B cell (primary cell): ENCODE data around the gene GOLIM4. TPM values are rescaled to one million over a fixed set of nuclear protein-coding genes. Genes with fewer than 3 reads are reported as not detected.

ENCODE experiments used
- ATAC-seq: fragments of 200-7000 bp; cut with Tn5 transposase; one replicate; pipeline ENCODE4 v1.10.0; 2021; ENCODE audit warnings: low read depth, mild to moderate bottlenecking, moderate number of reproducible peaks, moderate library complexity
- CTCF ChIA-PET: fragments of 350-600 bp; sonication (Branson Sonifier 250); formaldehyde crosslinking; loops from one replicate; lab custom pipeline; 2021; ENCODE audit warnings: antibody characterized with exemption, inconsistent platforms; lab: Charles Lee
- POLR2A ChIA-PET: fragments of 350-600 bp; sonication (Branson Sonifier 250); formaldehyde crosslinking; loops from one replicate; lab custom pipeline; 2021; ENCODE audit warnings: antibody characterized with exemption; lab: Charles Lee
- DNase-seq: peaks from one replicate; pipeline ENCODE4 v3.0.0; 2013
- H2AFZ ChIP-seq: 2 replicates; pipeline ENCODE4 v1.6.1; 2012; ENCODE audit warnings: mild to moderate bottlenecking, low read depth, low read length; ENCODE audit not compliant: insufficient read depth, poor library complexity, severe bottlenecking
- H3K27ac ChIP-seq, 2 donors: 1 replicate in 1 of 2; 2 replicates in 1 of 2; pipeline ENCODE4 v1.5.1; 2012 to 2013; ENCODE audit warnings: low read length in 2 of 2, mild to moderate bottlenecking in 2 of 2, moderate library complexity in 1 of 2
- H3K27me3 ChIP-seq, 4 experiments: fragments of 200-600 bp in 1 of 4; sonication (generic) in 1 of 4; replicated peaks in 1 of 4; 1 replicate in 2 of 4; 2 replicates in 2 of 4; pipeline versions ENCODE4 v1.6.1 to v1.7.0; 2013 to 2016; ENCODE audit warnings: low read length in 3 of 4, mild to moderate bottlenecking in 2 of 4, mixed read lengths in 1 of 4, moderate library complexity in 1 of 4; ENCODE audit not compliant: insufficient read depth in 4 of 4, control insufficient read depth in 3 of 4; ENCODE audit errors: control extremely low read depth in 1 of 4
- H3K36me3 ChIP-seq, 2 experiments: replicated peaks in 1 of 2; 1 replicate in 1 of 2; 2 replicates in 1 of 2; pipeline versions ENCODE4 v1.6.1 to v1.7.1; 2013; ENCODE audit warnings: low read length in 1 of 2; ENCODE audit not compliant: insufficient read depth in 2 of 2, control insufficient read depth in 1 of 2; ENCODE audit errors: control extremely low read depth in 1 of 2, extremely low read depth in 1 of 2
- H3K4me1 ChIP-seq, 2 donors: fragments of 200-600 bp in 1 of 2; sonication (generic) in 1 of 2; 1 replicate in 1 of 2; 2 replicates in 1 of 2; pipeline versions ENCODE4 v1.5.1 to v1.6.1; 2013 to 2017; ENCODE audit warnings: low read length in 2 of 2; ENCODE audit not compliant: control insufficient read depth in 2 of 2, insufficient read depth in 2 of 2
- H3K4me2 ChIP-seq: replicated peaks from 2 replicates; pipeline ENCODE3; 2012; ENCODE audit warnings: mild to moderate bottlenecking, low read depth, low read length; ENCODE audit not compliant: poor library complexity, severe bottlenecking
- H3K4me3 ChIP-seq, 5 experiments: fragments of 200-600 bp in 1 of 5; sonication (generic) in 1 of 5; 1 replicate in 3 of 5; 2 replicates in 2 of 5; pipeline versions ENCODE4 v1.5.1 to v1.7.0; 2011 to 2016; ENCODE audit warnings: low read length in 4 of 5, mild to moderate bottlenecking in 4 of 5, low read depth in 2 of 5, control low read depth in 1 of 5, moderate library complexity in 1 of 5; ENCODE audit not compliant: insufficient read depth in 1 of 5; ENCODE audit errors: control extremely low read depth in 1 of 5, extremely low read depth in 1 of 5
- H3K79me2 ChIP-seq: fragments of 200-600 bp; sonication (generic); one replicate; pipeline ENCODE4 v1.6.0; 2016; ENCODE audit warnings: low read length; ENCODE audit not compliant: control insufficient read depth, insufficient read depth
- H3K9ac ChIP-seq: fragments of 200-600 bp; sonication (generic); 2 replicates; pipeline ENCODE4 v1.6.1; 2017; ENCODE audit warnings: mild to moderate bottlenecking, low read length, moderate library complexity
- H3K9me3 ChIP-seq, 3 donors: one replicate each; pipeline versions ENCODE4 v1.6.1 to v1.7.1; 2013; ENCODE audit warnings: low read length in 2 of 3; ENCODE audit not compliant: control insufficient read depth in 2 of 3, insufficient read depth in 1 of 3; ENCODE audit errors: control extremely low read depth in 1 of 3
- H4K20me1 ChIP-seq: 2 replicates; pipeline ENCODE4 v1.6.0; 2012; ENCODE audit warnings: mild to moderate bottlenecking, low read length; ENCODE audit not compliant: insufficient read depth, control insufficient read depth, poor library complexity, severe bottlenecking
- H3K27ac Mint-ChIP-seq: one replicate; pipeline ENCODE4 v1.8.0; 2021; ENCODE audit warnings: mixed read lengths
- H3K27me3 Mint-ChIP-seq: one replicate; pipeline ENCODE4 v1.8.0; 2021; ENCODE audit warnings: mixed read lengths
- H3K4me1 Mint-ChIP-seq: one replicate; pipeline ENCODE4 v1.8.0; 2021; ENCODE audit warnings: mixed read lengths
- H3K4me3 Mint-ChIP-seq: one replicate; pipeline ENCODE4 v1.8.0; 2021; ENCODE audit warnings: mixed read lengths
- H3K9me3 Mint-ChIP-seq: one replicate; pipeline ENCODE4 v1.8.0; 2022; ENCODE audit warnings: mixed read lengths; ENCODE audit not compliant: insufficient read depth
- EZH2 ChIP-seq: IDR thresholded peaks from 2 replicates; pipeline ENCODE4 v1.6.1; 2012; ENCODE audit warnings: borderline replicate concordance, low read depth, mild to moderate bottlenecking, moderate library complexity, low read length; ENCODE audit not compliant: insufficient read depth, poor library complexity, severe bottlenecking
- WGBS: methylation state at CpG from one replicate; pipeline ENCODE4 v1.1.5; 2013; ENCODE audit warnings: missing lambda C conversion rate; ENCODE audit not compliant: insufficient coverage; 5-methylcytosine and 5-hydroxymethylcytosine counted together
- intact Hi-C: fragments of 100-400 bp; cut with micrococcal nuclease; formaldehyde crosslinking; loops from one replicate; pipeline ENCODE4 v1.10.0; 2022
- polyA plus RNA-seq: library from polyadenylated mRNA; depleted of rRNA; stranded (reverse); fragments of >200 nt; gene quantifications from 2 replicates; pipeline ENCODE4 v1.2.3, GENCODE V29; 2012
- total RNA-seq, 2 donors: library from RNA; stranded (reverse); fragments of 120-200 nt in 1 of 2; gene quantifications; 1 replicate in 1 of 2; 2 replicates in 1 of 2; pipeline versions ENCODE4 v1.2.3 to v1.2.4, GENCODE V29; 2013 to 2022
- TF ChIP-seq, protein P1 (sequence below): fragments of 200-600 bp; IDR thresholded peaks from one replicate; pipeline ENCODE4 v1.8.0; 2022; ENCODE audit warnings: antibody characterized with exemption, mild to moderate bottlenecking

Gene GOLIM4
- total and polyA plus RNA-seq, 2 donors (not counting 1 experiment from before 2014, with no cell fraction given) = 2.5 to 9.3 TPM

- CTCF ChIA-PET = interaction anchor here (0.9 to 1.1 kb wide), 2 partner anchors 9 to 85 kb away, joined by 3 read pairs; no protein-coding TSS in a partner anchor
- Histone ChIP-seq H2AFZ (no peak overlapping the region), H3K27ac (no peak overlapping the region), H3K4me1 (no peaks in the 10 kb centered on the region), H3K9ac (no peak overlapping the region), H4K20me1 (no peaks in the 10 kb centered on the region), H3K4me2 (no peak overlapping the region), H3K9me3 (no peaks in the 10 kb centered on the region), H3K4me3 (no peak overlapping the region), H3K36me3 (no peaks in the 10 kb centered on the region), H3K79me2 (peaks cover 31% of the 10 kb centered on the region), H3K27me3 (no peaks in the 10 kb centered on the region)
- H3K4me3 Mint-ChIP-seq = no peak overlapping the region
- 100% methylated on average over 1 of the region's 2 CpGs for WGBS
- H3K9me3 Mint-ChIP-seq = no peaks in the 10 kb centered on the region
- H3K27ac Mint-ChIP-seq = no peak overlapping the region
- H3K4me1 Mint-ChIP-seq = no peaks in the 10 kb centered on the region
- ATAC-seq = no peak
- no peaks in the 10 kb centered on the region for H3K27me3 Mint-ChIP-seq
- intact Hi-C loops = no loop called here
- no peak for DNase-seq
- TF ChIP-seq EZH2 = no peak
- TF ChIP-seq, protein P1, sequence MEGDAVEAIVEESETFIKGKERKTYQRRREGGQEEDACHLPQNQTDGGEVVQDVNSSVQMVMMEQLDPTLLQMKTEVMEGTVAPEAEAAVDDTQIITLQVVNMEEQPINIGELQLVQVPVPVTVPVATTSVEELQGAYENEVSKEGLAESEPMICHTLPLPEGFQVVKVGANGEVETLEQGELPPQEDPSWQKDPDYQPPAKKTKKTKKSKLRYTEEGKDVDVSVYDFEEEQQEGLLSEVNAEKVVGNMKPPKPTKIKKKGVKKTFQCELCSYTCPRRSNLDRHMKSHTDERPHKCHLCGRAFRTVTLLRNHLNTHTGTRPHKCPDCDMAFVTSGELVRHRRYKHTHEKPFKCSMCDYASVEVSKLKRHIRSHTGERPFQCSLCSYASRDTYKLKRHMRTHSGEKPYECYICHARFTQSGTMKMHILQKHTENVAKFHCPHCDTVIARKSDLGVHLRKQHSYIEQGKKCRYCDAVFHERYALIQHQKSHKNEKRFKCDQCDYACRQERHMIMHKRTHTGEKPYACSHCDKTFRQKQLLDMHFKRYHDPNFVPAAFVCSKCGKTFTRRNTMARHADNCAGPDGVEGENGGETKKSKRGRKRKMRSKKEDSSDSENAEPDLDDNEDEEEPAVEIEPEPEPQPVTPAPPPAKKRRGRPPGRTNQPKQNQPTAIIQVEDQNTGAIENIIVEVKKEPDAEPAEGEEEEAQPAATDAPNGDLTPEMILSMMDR = no peak
- POLR2A ChIA-PET = no interaction called here
Observed at GRCh38 chr3:168081171-168081771, 14.5 kb downstream of the GOLIM4 start.

- TF ChIP-seq EZH2 = no peak
- TF ChIP-seq, protein P1 = no peak
- no peaks in the 10 kb centered on the region for H3K9me3 ChIP-seq
- H3K4me1 ChIP-seq = no peaks in the 10 kb centered on the region
- no peak overlapping the region for H3K27ac ChIP-seq
- H2AFZ ChIP-seq = no peak overlapping the region
- H3K4me3 ChIP-seq = no peak overlapping the region
- H3K9me3 Mint-ChIP-seq = no peaks in the 10 kb centered on the region
- H3K27me3 Mint-ChIP-seq = no peaks in the 10 kb centered on the region
- H4K20me1 ChIP-seq = no peaks in the 10 kb centered on the region
- no peak overlapping the region for H3K4me2 ChIP-seq
- no peaks in the 10 kb centered on the region for H3K36me3 ChIP-seq
- 100% methylated on average over 1 of the region's 5 CpGs for WGBS
- ChIA-PET POLR2A (no interaction called here), CTCF (interaction anchor here (0.9 to 1.1 kb wide), 2 partner anchors 9 to 86 kb away, joined by 3 read pairs; no protein-coding TSS in a partner anchor)
- no peak overlapping the region for H3K4me3 Mint-ChIP-seq
- no peak overlapping the region for H3K27ac Mint-ChIP-seq
- no peaks in the 10 kb centered on the region for H3K4me1 Mint-ChIP-seq
- DNase-seq = no peak
- intact Hi-C loops = no loop called here
- ATAC-seq = no peak
- H3K27me3 ChIP-seq = no peaks in the 10 kb centered on the region
- H3K79me2 ChIP-seq = peaks cover 30% of the 10 kb centered on the region
- H3K9ac ChIP-seq = no peak overlapping the region
Observed at GRCh38 chr3:168080499-168081170, 15.1 kb downstream of the GOLIM4 start.
